Measurements from ENCODE around the gene RIC8A.

The RIC8A gene

DNA sequence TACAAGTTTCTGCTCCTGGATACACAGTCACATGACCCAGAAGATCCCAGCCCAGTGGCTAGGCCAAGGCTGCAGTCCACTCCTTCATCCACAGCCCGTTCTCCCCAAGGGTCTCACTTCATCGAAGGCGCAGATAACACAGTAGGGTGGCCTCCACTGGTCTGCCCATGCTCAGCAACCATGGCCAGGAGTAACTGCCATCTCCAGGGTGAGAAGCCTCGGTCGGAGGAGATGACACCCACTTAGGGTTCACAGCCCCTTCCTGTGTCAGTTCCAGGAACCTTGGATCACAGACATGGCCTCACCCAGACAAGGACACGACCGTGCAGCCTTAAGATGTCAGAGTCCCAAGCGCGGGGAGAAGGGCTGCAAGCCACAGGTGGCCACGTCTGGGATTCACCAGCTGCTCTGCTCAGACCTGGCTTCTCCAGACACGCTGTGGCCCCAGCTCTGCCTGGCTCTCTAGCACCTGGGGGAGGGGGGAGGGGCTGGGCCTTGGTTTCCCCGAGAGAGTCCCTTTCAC lies 2.9 kb upstream of the RIC8A start:
- DNase-seq = no peak

- DNase-seq = no peak
Observed at GRCh38 chr11:205221-206001, 2.1 kb upstream of the RIC8A start.

DNA sequence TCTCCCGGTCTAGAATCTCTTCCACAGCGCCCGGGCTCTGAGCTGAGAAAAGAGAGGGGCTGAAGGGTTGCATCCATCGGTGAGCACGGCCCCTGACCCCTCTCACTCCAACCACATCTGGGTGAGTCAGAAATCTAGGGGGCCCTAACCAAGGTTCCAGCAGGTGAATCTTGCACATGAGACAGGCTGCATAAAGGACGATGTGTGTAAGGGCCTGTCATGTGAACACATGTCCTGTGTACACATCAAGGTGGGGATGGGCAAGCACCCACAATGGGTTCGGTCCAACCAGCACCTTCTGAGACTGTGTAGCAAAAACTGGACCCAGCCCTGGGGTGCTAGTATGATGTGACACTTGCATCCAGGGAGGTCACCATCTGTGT lies 1.5 kb upstream of the RIC8A start:
- DNase-seq = no peak

DNA sequence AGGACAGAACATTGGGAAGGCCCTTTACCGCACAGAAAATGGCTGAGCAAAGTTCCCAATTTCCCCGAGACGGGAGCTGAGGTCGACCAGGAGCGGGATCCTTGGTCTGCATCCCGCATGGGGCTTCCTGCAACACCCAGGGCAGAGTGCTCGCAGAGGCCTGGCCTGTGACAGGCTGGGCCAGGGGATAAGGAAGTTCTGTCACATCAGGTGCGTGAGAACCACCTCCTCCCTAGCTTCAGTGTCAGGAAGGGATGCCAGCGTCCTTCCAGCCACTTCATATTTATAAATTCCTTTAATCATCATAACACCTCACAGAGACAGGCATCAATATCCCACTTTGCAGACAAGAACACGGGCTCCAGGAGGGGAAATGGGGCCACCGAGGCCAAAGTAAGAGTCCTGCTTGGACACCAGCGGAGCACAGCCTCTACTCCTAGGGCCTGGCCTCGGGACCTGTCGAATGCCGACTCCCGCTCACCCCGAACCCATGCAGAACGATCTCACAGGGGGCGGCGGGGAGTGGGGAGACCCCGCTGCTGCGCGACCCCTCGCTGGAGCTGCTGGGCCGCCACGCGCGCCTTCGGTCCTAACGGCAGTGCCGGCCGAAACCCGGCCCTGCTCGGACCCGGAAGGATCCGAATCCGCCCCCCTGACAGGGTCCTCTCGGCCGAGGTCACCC lies 841 bp upstream of the RIC8A start:
- DNase-seq = no peak

DNA sequence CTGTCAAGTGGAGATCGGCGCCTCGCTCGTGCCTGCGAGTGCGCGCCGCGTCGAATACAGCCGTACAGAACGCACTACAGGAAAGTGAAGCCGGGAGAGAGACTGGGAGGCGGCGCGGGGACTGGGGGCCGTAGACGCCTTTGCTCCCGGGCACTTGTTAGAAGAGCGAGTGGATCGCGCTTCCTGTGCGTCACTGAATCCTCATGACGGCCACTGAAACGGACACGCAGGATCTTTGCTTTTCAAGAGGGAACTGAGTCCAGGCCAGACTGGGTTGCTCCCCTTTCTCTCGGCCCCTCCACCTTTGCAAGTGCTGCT lies 314 bp downstream of the RIC8A start:
- no peak for DNase-seq

DNA sequence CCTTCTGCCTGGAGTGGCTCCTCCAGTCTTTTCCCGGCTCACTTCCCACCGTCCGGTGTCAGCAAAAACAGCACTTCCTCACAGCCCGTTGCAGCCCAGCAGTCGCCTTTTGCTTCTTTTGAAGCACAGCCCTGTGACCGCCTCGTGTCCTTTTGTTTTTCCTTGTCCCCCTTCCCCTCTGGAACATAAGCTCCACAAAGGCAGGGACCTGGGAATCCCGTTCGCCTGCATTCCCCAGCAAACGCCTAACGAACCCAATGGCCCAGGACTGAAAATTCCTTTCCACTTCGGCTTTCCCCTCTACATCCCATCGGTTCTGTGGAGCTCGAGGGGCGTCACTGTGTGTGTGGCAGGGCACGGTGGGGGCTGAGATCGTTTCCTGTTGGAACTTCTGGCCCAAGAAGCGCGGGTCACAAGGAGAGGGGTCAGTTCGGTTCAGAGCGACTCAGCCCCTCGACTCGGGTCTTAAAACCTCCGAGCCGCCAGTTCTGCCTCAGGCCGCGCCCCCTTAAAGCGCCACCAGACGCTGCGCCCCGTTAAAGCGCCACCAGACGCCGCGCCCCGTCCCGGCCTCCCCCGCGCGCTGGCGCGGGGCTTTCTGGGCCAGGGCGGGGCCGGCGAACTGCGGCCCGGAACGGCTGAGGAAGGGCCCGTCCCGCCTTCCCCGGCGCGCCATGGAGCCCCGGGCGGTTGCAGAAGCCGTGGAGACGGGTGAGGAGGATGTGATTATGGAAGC lies 841 bp downstream of the RIC8A start:
- peak; percentile 68 for DNase-seq

DNA sequence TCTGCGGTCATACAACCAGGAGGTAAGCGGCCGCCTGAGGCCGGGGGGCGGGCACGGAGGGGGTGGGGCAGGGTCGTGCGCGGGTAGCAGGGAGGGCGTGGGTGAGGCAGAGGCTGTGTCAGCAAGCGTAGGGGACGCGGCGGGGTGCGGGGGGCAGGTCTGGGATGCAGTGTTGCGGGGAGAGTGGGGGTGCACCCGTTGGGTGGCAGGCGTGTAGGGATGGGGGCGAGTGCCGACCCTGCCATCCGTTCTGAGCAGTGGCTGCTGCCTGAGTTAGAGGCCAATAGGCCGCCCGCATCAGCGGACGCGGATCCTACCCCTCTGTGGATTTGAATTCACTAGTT lies 1.4 kb downstream of the RIC8A start:
- no peak for DNase-seq

DNA sequence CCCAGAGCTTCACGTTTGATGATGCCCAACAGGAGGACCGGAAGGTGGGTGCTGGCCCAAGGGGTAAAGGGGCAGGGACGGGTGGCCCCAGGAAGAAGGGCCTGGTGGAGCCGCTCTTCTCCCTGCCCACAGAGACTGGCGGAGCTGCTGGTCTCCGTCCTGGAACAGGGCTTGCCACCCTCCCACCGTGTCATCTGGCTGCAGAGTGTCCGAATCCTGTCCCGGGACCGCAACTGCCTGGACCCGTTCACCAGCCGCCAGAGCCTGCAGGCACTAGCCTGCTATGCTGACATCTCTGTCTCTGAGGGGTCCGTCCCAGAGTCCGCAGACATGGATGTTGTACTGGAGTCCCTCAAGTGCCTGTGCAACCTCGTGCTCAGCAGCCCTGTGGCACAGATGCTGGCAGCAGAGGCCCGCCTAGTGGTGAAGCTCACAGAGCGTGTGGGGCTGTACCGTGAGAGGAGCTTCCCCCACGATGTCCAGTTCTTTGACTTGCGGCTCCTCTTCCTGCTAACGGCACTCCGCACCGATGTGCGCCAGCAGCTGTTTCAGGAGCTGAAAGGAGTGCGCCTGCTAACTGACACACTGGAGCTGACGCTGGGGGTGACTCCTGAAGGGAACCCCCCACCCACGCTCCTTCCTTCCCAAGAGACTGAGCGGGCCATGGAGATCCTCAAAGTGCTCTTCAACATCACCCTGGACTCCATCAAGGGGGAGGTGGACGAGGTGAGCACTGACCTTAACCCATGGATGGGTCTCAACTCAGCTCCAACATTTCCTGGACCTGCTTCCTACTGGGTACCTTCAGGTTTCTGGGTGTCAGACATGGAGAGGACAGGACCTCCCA lies 2.0 kb downstream of the RIC8A start:
- DNase-seq = no peak

GRCh38 chr11:210122-210802 lies 2.8 kb downstream of the RIC8A start:
- DNase-seq = no peak

DNA sequence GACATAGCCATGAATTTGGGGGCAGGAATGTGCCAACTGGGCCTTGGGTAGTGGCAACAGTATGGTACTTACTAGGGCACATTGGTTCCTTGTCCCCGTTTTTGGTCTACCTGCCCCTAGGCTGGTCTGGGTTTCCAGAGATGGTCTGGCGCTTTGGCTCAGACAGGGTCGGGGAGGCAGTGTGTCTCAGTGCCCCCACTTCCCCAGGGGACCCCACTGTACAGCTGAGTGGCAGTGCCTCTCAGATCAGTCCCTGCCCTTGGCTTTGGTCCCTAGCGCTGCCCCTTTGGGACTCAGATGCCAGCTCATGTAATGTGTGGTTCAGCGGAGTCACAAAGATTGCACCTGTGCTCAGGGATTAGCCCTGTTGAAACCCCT lies 3.3 kb downstream of the RIC8A start:
- no peak for DNase-seq

DNA sequence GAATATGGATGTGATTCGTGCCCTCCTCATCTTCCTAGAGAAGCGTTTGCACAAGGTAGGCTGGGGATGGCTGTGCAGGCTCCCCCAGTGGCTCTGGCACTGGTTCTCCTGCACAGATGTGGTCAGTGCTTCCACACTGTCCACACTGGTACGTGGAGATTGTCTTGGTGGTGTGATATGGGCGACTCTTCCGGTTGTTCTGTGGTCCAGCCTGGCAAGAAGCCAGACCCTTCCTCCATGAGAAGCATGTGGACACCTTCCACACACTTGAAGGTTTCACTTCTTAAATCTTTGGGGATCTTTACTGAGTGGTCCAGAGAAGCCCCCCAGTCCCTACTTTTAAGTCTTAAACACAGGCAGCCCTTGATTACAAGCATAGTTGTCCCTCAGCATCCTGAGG lies 3.8 kb downstream of the RIC8A start:
- DNase-seq = no peak

DNA sequence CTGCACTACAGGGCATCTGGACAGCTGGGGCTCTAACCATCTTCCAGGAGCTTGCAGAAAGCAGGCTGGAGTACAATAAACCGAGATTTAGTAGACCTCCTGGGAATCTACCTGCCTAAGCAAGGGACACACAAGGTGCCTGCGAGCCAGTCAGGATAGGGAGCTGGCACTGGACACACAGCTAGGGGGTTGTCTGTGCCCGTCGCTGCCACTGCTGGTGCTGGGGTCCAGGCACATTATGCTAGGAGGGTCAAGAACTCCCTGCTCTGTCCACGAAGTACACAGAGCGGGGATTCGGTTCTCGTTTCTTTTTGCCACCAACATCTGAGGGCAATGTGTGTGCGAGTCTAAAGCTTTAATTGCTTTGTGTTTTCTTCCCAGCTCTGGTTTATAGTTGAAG lies 4.2 kb downstream of the RIC8A start:
- no peak for DNase-seq

- DNase-seq = no peak
Observed at GRCh38 chr11:212150-213100, 4.9 kb downstream of the RIC8A start.

- DNase-seq = no peak
Observed at GRCh38 chr11:213111-213510, 5.6 kb downstream of the RIC8A start.

DNA sequence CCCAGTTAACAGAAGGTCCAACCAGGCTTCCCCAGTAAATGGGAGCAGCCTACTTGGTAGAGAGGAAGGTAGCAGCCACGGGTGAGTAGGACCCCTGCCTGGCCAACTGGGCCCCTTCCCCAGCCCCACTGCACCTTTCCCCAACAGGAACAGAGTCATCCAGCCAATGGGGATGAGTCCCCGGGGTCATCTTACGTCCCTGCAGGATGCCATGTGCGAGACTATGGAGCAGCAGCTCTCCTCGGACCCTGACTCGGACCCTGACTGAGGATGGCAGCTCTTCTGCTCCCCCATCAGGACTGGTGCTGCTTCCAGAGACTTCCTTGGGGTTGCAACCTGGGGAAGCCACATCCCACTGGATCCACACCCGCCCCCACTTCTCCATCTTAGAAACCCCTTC lies 6.6 kb downstream of the RIC8A start:
- no peak for DNase-seq

GRCh38 chr11:215581-216037 lies 8.1 kb downstream of the RIC8A start:
- no peak for DNase-seq

- no peak for DNase-seq
Observed at GRCh38 chr11:216081-216974, 8.8 kb downstream of the RIC8A start.

DNA sequence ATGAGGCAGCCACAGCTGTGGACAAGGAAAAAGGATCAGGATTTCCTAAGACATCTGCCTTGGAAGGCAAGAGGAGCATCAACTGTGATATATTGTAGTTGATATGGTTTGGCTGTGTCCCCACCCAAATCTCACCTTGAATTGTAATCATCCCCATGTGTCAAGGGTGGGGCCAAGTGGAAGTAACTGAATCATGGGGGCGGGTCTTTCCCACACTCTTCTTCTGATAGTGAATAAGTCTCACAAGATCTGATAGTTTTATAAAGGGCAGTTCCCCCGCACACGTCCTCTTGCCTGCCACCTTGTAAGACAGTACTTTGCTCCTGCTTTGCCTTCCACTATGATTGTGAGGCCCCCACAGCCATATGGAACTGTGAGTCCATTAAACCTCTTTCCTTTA lies 10.2 kb downstream of the RIC8A start:
- no peak for DNase-seq

- no peak for DNase-seq
Observed at GRCh38 chr11:218815-219593, 11.5 kb downstream of the RIC8A start.
